Astrocyte (in vitro differentiated cells and primary cell): ENCODE results near the gene INPP5A. TPM values are rescaled to one million over a fixed set of nuclear protein-coding genes. Genes with fewer than 3 reads are reported as not detected.

Experiments
- DNase-seq: peaks from one replicate; pipeline ENCODE4 v3.0.0-alpha.2; 2010; ENCODE audit warnings: low read depth
- FAIRE-seq: peaks from 2 replicates; lab custom pipeline; 2011; peaks lifted over from hg19 to GRCh38; lab: Jason Lieb, UNC
- H2AFZ ChIP-seq: 2 replicates; pipeline ENCODE4 v1.6.0; 2012; ENCODE audit warnings: low read depth, low read length, inconsistent platforms
- H3K27ac ChIP-seq: 2 replicates; pipeline ENCODE4 v1.5.1; 2011; ENCODE audit warnings: low read depth, low read length, inconsistent platforms
- H3K27me3 ChIP-seq: 2 replicates; pipeline ENCODE4 v1.6.0; 2011; ENCODE audit warnings: low read length, inconsistent platforms; ENCODE audit not compliant: insufficient read depth
- H3K36me3 ChIP-seq: 2 replicates; pipeline ENCODE4 v1.5.1; 2011; ENCODE audit warnings: low read length, inconsistent platforms; ENCODE audit not compliant: insufficient read depth
- H3K4me1 ChIP-seq: 2 replicates; pipeline ENCODE4 v1.5.1; 2011; ENCODE audit warnings: low read length, inconsistent platforms; ENCODE audit not compliant: insufficient read depth
- H3K4me2 ChIP-seq: 2 replicates; pipeline ENCODE4 v1.6.0; 2012; ENCODE audit warnings: low read length, inconsistent platforms
- H3K4me3 ChIP-seq: 2 replicates; pipeline ENCODE4 v1.5.1; 2011; ENCODE audit warnings: low read depth, mild to moderate bottlenecking, low read length, inconsistent platforms; ENCODE audit not compliant: insufficient read depth
- H3K79me2 ChIP-seq: 2 replicates; pipeline ENCODE4 v1.6.0; 2012; ENCODE audit warnings: mild to moderate bottlenecking, low read length, inconsistent platforms; ENCODE audit not compliant: insufficient read depth
- H3K9ac ChIP-seq: 2 replicates; pipeline ENCODE4 v1.6.0; 2012; ENCODE audit warnings: mild to moderate bottlenecking, low read length, inconsistent platforms
- H3K9me3 ChIP-seq: 2 replicates; pipeline ENCODE4 v1.5.1; 2012; ENCODE audit warnings: low read depth, mild to moderate bottlenecking, low read length, inconsistent platforms; ENCODE audit not compliant: insufficient read depth
- H4K20me1 ChIP-seq: 2 replicates; pipeline ENCODE4 v1.6.0; 2012; ENCODE audit warnings: low read length, inconsistent platforms; ENCODE audit not compliant: insufficient read depth
- H3K27ac Mint-ChIP-seq: one replicate; pipeline ENCODE4 v1.8.0; 2021; ENCODE audit warnings: mild to moderate bottlenecking, mixed read lengths; ENCODE audit not compliant: unreplicated experiment
- H3K27me3 Mint-ChIP-seq: one replicate; pipeline ENCODE4 v1.8.0; 2021; ENCODE audit warnings: low read depth, mixed read lengths; ENCODE audit not compliant: unreplicated experiment
- H3K36me3 Mint-ChIP-seq: one replicate; pipeline ENCODE4 v1.8.0; 2021; ENCODE audit warnings: low read depth, mixed read lengths; ENCODE audit not compliant: unreplicated experiment
- H3K4me1 Mint-ChIP-seq: one replicate; pipeline ENCODE4 v1.8.0; 2021; ENCODE audit warnings: low read depth, mixed read lengths; ENCODE audit not compliant: unreplicated experiment
- H3K4me3 Mint-ChIP-seq: one replicate; pipeline ENCODE4 v1.8.0; 2021; ENCODE audit warnings: mild to moderate bottlenecking, moderate library complexity, mixed read lengths; ENCODE audit not compliant: unreplicated experiment
- H3K9me3 Mint-ChIP-seq: one replicate; pipeline ENCODE4 v1.8.0; 2021; ENCODE audit warnings: mild to moderate bottlenecking, mixed read lengths; ENCODE audit not compliant: unreplicated experiment
- EZH2 ChIP-seq: IDR thresholded peaks from 2 replicates; pipeline ENCODE4 v1.6.1; 2012; ENCODE audit warnings: mild to moderate bottlenecking, low read length, inconsistent platforms; ENCODE audit not compliant: insufficient read depth
- total RNA-seq: library from RNA; stranded (reverse); gene quantifications from 2 replicates; pipeline ENCODE4 v1.2.1, GENCODE V29; 2021
- TF ChIP-seq, protein P1 (sequence below): IDR thresholded peaks from 2 replicates; pipeline ENCODE4 v1.5.1; 2011; ENCODE audit warnings: low read depth, mild to moderate bottlenecking, inconsistent platforms, low read length, moderate library complexity; ENCODE audit not compliant: insufficient read depth

INPP5A gene
- total RNA-seq, 1 donor from 2014 or later: 39.1 TPM

DNA sequence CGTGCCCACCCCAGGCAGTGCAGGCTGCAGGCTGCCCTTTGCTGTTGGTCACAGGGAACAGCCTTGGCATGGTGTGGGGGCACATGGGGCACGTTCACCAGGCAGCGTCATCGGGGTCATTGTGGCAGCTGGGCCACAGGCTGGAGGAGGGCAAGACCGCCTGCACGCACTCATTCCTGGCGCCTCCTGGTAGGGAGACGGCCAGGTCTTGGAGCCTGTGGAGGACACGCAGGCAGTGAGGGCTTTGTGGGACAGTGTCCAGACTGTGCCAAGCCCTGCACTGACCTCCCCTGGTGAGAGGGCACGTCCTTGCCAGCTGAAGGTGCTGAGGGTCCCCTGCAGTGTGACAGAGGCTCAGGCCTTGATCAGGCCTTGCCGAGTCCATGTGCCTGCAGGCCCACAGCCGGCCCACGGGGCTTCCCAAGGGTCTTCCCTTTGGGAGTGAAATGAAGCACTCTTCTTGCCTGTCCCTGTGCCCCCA, 171.9 kb downstream of the INPP5A start:
- peaks cover 18% of the 10 kb centered on the region for H3K9me3 Mint-ChIP-seq
- no peak overlapping the region for H3K27ac Mint-ChIP-seq
- DNase-seq (no peak), FAIRE-seq (no peak)
- no peaks in the 10 kb centered on the region for H3K27me3 Mint-ChIP-seq
- Histone ChIP-seq H3K79me2 (no peaks in the 10 kb centered on the region), H3K27ac (no peak overlapping the region), H3K9ac (no peak overlapping the region), H3K4me2 (no peak overlapping the region), H3K4me1 (peaks cover 9% of the 10 kb centered on the region), H3K4me3 (no peak overlapping the region), H3K9me3 (peaks cover 12% of the 10 kb centered on the region), H2AFZ (no peak overlapping the region), H3K27me3 (no peaks in the 10 kb centered on the region), H3K36me3 (no peaks in the 10 kb centered on the region), H4K20me1 (peaks cover 32% of the 10 kb centered on the region)
- TF ChIP-seq, protein P1, sequence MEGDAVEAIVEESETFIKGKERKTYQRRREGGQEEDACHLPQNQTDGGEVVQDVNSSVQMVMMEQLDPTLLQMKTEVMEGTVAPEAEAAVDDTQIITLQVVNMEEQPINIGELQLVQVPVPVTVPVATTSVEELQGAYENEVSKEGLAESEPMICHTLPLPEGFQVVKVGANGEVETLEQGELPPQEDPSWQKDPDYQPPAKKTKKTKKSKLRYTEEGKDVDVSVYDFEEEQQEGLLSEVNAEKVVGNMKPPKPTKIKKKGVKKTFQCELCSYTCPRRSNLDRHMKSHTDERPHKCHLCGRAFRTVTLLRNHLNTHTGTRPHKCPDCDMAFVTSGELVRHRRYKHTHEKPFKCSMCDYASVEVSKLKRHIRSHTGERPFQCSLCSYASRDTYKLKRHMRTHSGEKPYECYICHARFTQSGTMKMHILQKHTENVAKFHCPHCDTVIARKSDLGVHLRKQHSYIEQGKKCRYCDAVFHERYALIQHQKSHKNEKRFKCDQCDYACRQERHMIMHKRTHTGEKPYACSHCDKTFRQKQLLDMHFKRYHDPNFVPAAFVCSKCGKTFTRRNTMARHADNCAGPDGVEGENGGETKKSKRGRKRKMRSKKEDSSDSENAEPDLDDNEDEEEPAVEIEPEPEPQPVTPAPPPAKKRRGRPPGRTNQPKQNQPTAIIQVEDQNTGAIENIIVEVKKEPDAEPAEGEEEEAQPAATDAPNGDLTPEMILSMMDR: no peak
- no peak for TF ChIP-seq EZH2
- peaks cover 29% of the 10 kb centered on the region for H3K36me3 Mint-ChIP-seq
- H3K4me3 Mint-ChIP-seq: no peak overlapping the region
- no peaks in the 10 kb centered on the region for H3K4me1 Mint-ChIP-seq

- Histone ChIP-seq H3K36me3 (no peaks in the 10 kb centered on the region), H3K27me3 (no peaks in the 10 kb centered on the region), H3K4me2 (no peak overlapping the region), H3K27ac (no peak overlapping the region), H3K9me3 (peaks cover 11% of the 10 kb centered on the region), H2AFZ (no peak overlapping the region), H3K79me2 (no peaks in the 10 kb centered on the region), H3K4me1 (peaks cover 9% of the 10 kb centered on the region), H3K9ac (no peak overlapping the region), H4K20me1 (peaks cover 38% of the 10 kb centered on the region), H3K4me3 (no peak overlapping the region)
- Mint-ChIP-seq H3K27me3 (no peaks in the 10 kb centered on the region), H3K36me3 (peaks cover 25% of the 10 kb centered on the region), H3K9me3 (peaks cover 18% of the 10 kb centered on the region), H3K4me3 (peak overlapping the region; percentile 11), H3K27ac (no peak overlapping the region), H3K4me1 (no peaks in the 10 kb centered on the region)
- no peak for TF ChIP-seq EZH2
- TF ChIP-seq, protein P1: no peak
- no peak for DNase-seq
- no peak for FAIRE-seq
Measured at GRCh38 chr10:132710036-132710686, 172.6 kb downstream of the INPP5A start.
